Measurements from ENCODE around the gene UPK1A. TPM values are rescaled to one million over a fixed set of nuclear protein-coding genes. Genes with fewer than 3 reads are reported as not detected.
"Not testable (repeated sequence)": the region's sequence is repeated elsewhere in the genome, so short reads cannot be mapped to it uniquely, and the experiment has no call there.

Gene UPK1A
- total RNA-seq, 1 donor: not detected

DNA sequence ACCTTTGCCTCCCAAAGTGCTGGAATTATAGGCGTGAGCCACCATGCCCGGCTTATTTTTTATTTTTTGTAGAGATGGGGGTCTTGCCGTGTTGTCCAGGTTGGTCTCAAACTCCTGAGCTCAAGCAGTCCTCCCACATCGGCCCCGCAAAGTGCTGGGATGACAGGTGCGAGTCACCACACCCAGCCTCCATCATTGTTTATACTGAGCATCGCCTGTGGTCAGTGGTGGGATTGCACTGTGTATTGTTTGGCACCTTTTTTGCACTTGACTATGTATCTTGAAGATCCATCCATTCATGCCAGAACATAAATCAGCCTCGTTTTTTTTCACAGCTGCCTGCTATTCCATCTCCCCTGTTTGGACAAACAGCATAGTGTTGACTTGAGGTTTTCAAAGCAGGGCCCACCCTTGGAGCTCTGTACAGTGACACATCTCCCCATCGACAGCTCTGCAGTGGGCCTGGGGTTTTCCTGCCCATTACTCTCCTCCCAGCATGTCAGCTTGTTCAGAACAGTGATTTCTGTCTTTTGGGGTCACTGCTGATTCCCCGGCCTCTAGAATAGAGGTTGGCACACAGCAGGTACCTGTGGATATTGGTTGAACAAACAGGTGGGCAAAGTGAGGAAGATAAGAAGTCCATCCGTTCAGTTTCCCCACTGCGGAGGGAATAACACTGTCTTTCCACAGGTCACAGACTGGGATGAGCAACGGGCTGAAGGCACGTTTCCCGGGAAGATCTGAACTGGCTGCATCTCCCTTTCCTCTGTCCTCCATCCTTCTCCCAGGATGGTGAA, 8.2 kb upstream of the UPK1A start:
- Histone ChIP-seq H3K9me3 (ENCODE audit: low read depth, low read length) (no peaks in the 10 kb centered on the region), H3K4me3 (ENCODE audit: low read length) (no peak overlapping the region), H3K4me1 (ENCODE audit: insufficient read depth, low read length) (no peaks in the 10 kb centered on the region), H3K27me3 (ENCODE audit: insufficient read depth, low read length) (no peaks in the 10 kb centered on the region)

DNA sequence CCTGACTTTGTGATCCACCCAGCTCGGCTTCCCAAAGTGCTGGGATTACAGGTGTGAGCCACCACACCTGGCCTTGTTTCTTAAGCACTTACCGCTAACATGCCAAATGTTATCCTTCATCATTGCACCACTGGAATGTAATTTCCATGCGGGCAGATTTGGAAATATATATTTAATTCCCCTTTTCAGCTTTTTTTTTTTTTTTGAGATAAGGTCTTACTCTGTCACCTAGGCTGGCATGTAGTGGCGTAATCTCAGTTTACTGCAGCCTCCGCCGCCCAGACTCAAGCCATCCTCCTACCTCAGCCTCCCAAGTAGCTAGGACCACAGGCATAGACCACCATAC, 4.3 kb upstream of the UPK1A start:
- Histone ChIP-seq H3K27me3 (ENCODE audit: insufficient read depth, low read length) (no peaks in the 10 kb centered on the region), H3K4me3 (ENCODE audit: low read length) (no peak overlapping the region), H3K9me3 (ENCODE audit: low read depth, low read length) (no peaks in the 10 kb centered on the region), H3K4me1 (ENCODE audit: insufficient read depth, low read length) (no peaks in the 10 kb centered on the region)

DNA sequence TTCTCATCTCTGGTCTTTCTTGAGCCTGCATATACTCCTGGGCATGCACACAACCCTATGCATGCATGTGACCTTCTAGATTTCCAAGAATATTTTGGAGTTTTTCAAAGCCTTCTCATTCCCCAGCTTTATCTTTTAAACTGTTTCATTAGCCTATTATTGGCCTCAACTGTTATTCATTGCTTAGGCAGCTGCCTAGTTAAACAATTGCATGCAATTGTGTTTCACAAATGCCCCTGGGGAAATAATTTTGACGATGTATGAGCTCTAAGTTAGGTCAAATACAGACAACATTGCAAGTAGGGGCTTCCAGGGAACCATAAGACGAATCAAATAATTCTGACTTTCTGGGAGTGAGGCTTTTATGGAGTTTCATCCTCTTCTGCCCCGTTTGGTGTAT, 2.3 kb upstream of the UPK1A start:
- no peak overlapping the region for H3K4me3 ChIP-seq (ENCODE audit: low read length)
- H3K9me3 ChIP-seq (ENCODE audit: low read depth, low read length): no peaks in the 10 kb centered on the region
- H3K27me3 ChIP-seq (ENCODE audit: insufficient read depth, low read length): no peaks in the 10 kb centered on the region
- H3K4me1 ChIP-seq (ENCODE audit: insufficient read depth, low read length): no peaks in the 10 kb centered on the region

DNA sequence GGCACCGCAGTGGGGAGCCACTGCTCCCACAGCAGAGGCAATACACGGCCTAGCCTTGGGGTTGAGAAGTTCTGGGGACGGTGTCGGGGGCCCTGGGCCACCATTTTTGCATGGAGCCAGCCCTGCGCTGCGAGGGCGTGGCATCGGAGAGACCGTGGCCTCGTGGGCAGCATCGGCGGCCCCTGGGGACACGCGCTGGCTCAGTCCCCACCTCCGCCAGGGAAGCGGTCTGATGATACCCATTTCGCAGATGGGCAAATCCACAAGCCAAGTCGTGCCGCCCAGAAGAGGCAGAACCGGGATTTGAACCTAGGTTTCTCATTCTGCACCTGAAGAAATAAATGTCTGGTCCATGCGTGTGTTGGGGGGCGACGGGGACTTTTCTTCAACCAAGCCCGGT, 1.2 kb upstream of the UPK1A start:
- H3K4me3 ChIP-seq (ENCODE audit: low read length): no peak overlapping the region
- H3K9me3 ChIP-seq (ENCODE audit: low read depth, low read length): no peaks in the 10 kb centered on the region
- H3K27me3 ChIP-seq (ENCODE audit: insufficient read depth, low read length): no peaks in the 10 kb centered on the region
- H3K4me1 ChIP-seq (ENCODE audit: insufficient read depth, low read length): no peaks in the 10 kb centered on the region

DNA sequence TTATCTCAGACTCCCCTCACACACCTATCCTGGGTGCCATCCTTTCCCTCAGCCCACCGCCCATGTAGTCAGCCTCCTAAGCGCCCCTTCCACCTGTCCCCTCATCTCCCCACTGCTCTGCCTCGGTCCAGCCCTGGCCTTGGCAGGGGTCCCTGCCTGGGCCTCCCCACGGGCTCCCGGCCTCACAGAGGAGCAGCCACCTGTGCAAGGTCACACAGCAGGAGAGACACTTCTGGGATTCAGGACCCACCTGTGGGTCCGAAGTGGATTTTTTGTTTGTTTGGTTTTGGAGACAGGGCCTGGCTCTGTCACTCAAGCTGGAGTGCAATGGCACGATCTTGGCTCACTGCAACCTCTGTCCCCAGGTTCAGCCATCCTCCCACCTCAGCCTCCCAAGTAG, 713 bp upstream of the UPK1A start:
- Histone ChIP-seq H3K9me3 (ENCODE audit: low read depth, low read length) (no peaks in the 10 kb centered on the region), H3K4me3 (ENCODE audit: low read length) (no peak overlapping the region), H3K27me3 (ENCODE audit: insufficient read depth, low read length) (no peaks in the 10 kb centered on the region), H3K4me1 (ENCODE audit: insufficient read depth, low read length) (no peaks in the 10 kb centered on the region)

DNA sequence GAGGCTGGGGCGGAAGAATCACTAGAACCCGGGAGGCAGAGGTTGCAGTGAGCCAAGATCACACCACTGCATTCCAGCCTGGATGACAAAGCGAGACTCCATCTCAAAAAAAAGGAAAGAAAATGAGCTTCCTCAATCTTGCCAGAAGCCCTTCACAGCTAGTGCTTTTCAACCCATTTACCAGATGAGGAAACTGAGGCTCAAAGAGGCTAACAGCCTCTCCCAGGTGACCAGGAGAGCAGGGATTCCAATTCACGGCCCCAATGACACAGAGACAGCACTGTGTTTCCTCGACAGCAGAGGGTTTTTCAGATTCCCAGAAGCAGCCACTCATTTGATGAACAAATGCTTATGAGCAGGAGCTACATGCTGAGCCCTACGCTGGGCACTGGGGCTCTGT, 3.2 kb downstream of the UPK1A start:
- H3K4me1 ChIP-seq (ENCODE audit: insufficient read depth, low read length): peaks cover 7% of the 10 kb centered on the region
- peaks cover 14% of the 10 kb centered on the region for H3K27me3 ChIP-seq (ENCODE audit: insufficient read depth, low read length)
- H3K4me3 ChIP-seq (ENCODE audit: low read length): no peak overlapping the region
- no peaks in the 10 kb centered on the region for H3K9me3 ChIP-seq (ENCODE audit: low read depth, low read length)

DNA sequence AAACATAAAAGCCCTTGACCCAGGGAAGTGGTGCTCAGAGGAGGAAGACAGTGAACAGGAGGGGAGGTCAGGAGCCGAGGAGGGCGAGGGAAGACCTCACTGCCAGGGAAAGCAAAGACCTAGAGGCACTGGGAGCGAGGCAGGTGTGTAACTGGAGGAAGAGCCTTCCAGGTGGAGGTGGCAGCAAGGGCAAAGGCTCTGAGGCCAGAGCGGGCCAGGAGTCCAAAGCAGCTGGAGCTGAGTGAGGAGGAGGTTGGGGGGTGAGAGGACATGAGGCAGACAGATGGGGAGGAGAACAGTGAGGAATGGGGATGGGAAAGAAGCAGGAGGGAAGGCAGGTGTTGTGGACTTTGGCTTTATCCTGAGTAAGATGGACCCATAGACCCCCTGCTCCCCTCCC, 3.7 kb downstream of the UPK1A start:
- H3K4me1 ChIP-seq (ENCODE audit: insufficient read depth, low read length): peaks cover 7% of the 10 kb centered on the region
- H3K27me3 ChIP-seq (ENCODE audit: insufficient read depth, low read length): peaks cover 14% of the 10 kb centered on the region
- no peaks in the 10 kb centered on the region for H3K9me3 ChIP-seq (ENCODE audit: low read depth, low read length)
- no peak overlapping the region for H3K4me3 ChIP-seq (ENCODE audit: low read length)

DNA sequence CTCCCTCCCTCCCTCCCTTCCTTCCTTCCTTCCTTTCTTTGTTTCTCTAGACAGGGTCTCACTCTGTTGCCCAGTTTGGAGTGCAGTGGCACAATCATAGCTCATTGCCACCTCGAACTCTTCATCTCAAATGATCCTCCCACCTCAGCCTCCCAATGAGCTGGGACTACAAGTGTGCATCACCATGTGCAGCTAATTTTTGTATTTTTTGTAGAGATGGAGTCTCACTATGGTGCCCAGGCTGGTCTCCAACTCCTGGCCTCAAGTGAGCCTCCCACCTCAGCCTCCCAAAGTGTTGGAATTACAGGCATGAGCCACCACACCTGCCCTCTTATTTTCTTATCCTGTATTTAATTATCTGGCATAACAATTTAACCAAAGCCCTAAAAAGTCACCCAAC, 4.4 kb downstream of the UPK1A start:
- Histone ChIP-seq H3K27me3 (ENCODE audit: insufficient read depth, low read length) (peaks cover 14% of the 10 kb centered on the region), H3K9me3 (ENCODE audit: low read depth, low read length) (no peaks in the 10 kb centered on the region)

DNA sequence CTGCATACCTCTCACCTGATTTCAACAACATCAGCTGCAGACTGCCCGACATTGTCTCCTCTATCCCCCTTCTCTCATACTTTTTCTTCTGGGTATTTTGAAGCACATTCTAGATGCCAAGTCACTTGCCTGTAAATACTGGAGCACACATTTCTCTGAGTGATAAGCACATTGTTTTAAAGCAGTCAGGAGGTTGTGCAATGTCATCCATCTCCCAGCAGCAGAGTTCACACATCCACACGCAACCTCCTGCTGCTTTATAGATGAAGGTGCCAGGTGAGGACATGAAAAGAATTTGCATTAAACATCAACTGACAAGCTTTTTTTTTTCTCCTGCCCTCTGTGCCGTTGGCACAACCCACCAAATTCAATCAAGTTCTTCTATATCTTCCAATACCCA, 5.5 kb downstream of the UPK1A start:
- peaks cover 14% of the 10 kb centered on the region for H3K27me3 ChIP-seq (ENCODE audit: insufficient read depth, low read length)
- peaks cover 7% of the 10 kb centered on the region for H3K4me1 ChIP-seq (ENCODE audit: insufficient read depth, low read length)
- H3K4me3 ChIP-seq (ENCODE audit: low read length): no peak overlapping the region
- H3K9me3 ChIP-seq (ENCODE audit: low read depth, low read length): no peaks in the 10 kb centered on the region

More for the DNA sequence above, 4.4 kb downstream of the UPK1A start:
- H3K4me1 ChIP-seq (ENCODE audit: insufficient read depth, low read length): peaks cover 7% of the 10 kb centered on the region
- no peak overlapping the region for H3K4me3 ChIP-seq (ENCODE audit: low read length)

DNA sequence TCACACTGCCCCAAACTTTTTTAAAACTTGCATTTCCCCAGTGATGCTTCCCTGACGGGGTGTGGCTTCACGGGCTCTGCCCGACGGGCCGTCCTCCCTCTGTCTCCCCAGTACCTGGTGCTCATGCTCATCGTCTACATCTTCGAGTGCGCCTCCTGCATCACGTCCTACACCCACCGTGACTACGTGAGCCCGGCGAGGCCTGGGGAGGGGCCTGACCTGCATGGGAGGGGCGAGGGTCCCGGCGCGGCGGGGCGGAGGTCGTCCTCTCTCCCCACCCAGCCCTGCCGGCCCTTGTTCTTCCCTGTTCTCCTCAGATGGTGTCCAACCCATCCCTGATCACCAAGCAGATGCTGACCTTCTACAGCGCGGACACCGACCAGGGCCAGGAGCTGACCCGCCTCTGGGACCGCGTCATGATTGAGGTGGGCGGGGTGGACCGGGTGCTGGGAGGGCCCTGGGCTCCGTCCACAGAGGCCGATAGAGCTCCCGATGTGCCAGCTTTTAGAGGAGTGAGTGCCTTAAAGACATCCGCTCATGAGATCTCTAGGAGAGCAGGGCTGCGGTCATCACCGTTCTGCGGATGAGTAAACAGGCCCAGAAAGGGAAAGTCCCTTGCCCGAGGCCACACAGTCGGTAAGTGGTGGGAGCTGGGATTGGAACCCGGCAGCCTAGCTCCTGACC, 6.9 kb downstream of the UPK1A start:
- H3K9me3 ChIP-seq (ENCODE audit: low read depth, low read length): no peaks in the 10 kb centered on the region
- H3K27me3 ChIP-seq (ENCODE audit: insufficient read depth, low read length): peaks cover 14% of the 10 kb centered on the region
- peaks cover 7% of the 10 kb centered on the region for H3K4me1 ChIP-seq (ENCODE audit: insufficient read depth, low read length)
- H3K4me3 ChIP-seq (ENCODE audit: low read length): peak overlapping the region; percentile 13

DNA sequence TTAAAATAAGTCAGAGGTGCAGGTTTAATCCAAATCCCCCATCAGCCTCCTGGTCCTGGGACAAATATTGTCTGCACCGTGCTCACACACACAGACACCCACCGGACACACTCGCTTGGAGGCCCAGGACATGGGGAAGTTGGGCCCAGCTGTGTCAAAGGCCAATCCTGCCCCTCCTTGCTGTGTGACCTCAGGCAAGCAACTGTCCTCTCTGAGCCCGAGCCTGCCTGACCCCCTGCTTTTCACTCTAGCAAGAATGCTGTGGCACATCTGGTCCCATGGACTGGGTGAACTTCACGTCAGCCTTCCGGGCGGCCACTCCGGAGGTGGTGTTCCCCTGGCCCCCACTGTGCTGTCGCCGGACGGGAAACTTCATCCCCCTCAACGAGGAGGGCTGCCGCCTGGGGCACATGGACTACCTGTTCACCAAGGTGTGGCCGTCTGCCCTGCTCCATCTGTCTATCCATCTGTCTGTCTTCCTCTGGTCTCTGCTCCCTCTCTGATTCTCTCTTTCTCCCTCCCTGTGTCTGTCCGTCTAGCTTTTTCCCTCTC, 9.3 kb downstream of the UPK1A start:
- Histone ChIP-seq H3K4me1 (ENCODE audit: insufficient read depth, low read length) (peaks cover 7% of the 10 kb centered on the region), H3K9me3 (ENCODE audit: low read depth, low read length) (no peaks in the 10 kb centered on the region), H3K4me3 (ENCODE audit: low read length) (no peak overlapping the region), H3K27me3 (ENCODE audit: insufficient read depth, low read length) (peaks cover 14% of the 10 kb centered on the region)

DNA sequence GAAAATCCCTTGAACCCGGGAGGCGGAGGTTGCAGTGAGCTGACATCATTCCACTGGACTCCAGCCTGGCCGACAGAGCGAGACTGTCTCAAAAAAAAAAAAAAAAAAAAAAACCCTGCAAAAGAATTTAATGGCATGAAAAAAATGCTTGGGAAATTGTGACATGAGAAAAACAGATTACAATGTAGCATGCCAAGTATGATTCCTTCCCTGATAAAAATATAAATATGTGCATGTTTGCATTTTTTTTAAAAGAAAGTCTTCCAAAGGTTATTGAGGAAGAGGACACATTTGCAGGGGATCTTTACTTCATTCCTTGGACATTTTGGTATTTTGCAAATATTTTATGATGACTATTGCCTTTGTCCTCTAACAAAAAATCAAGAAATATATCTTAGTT, 23.5 kb downstream of the UPK1A start:
- Histone ChIP-seq H3K4me1 (ENCODE audit: insufficient read depth, low read length) (no peaks in the 10 kb centered on the region), H3K9me3 (ENCODE audit: low read depth, low read length) (no peaks in the 10 kb centered on the region), H3K27me3 (ENCODE audit: insufficient read depth, low read length) (no peaks in the 10 kb centered on the region), H3K4me3 (ENCODE audit: low read length) (no peak overlapping the region)

DNA sequence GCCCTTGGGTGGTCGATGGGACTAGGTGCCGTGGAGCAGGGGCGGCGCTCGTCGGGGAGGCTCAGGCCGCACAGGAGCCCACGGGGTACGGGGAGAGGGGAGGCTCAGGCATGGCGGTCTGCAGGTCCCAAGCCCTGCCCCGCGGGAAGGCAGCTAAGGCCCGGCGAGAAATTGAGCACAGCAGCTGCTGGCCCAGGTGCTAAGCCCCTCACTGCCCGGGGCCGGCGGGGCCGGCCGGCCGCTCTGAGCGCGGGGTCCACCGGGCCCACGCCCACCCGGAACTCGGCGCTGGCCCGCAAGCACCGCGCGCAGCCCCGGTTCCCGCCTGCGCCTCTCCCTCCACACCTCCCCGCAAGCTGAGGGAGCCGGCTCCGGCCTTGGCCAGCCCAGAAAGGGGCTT, 24.8 kb downstream of the UPK1A start:
- not testable (repeated sequence) for H3K4me3 ChIP-seq (ENCODE audit: low read length); H3K9me3 ChIP-seq (ENCODE audit: low read depth, low read length); H3K4me1 ChIP-seq (ENCODE audit: insufficient read depth, low read length); H3K27me3 ChIP-seq (ENCODE audit: insufficient read depth, low read length)

DNA sequence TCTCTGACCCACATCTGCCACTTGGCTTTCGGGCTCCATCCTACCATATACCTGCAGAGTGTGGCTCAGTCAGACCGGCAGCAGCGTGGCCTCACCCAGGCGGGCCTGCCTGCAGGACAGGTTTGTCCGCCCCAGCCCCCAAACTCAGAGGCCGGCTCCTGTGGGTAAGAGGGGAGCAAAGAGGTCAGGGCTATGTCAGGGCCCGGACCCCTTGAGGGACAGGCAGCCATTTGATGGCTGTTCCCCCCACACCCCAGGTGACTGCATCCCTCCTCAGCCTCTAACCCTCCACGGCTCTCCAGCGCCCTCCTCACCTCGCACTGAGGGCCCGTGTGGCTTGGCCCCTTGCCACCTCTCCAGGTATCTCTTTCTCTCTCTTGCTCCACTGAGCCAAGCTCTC, 25.7 kb downstream of the UPK1A start:
- Histone ChIP-seq H3K4me3 (ENCODE audit: low read length) (no peak overlapping the region), H3K4me1 (ENCODE audit: insufficient read depth, low read length) (no peaks in the 10 kb centered on the region), H3K9me3 (ENCODE audit: low read depth, low read length) (no peaks in the 10 kb centered on the region), H3K27me3 (ENCODE audit: insufficient read depth, low read length) (no peaks in the 10 kb centered on the region)

DNA sequence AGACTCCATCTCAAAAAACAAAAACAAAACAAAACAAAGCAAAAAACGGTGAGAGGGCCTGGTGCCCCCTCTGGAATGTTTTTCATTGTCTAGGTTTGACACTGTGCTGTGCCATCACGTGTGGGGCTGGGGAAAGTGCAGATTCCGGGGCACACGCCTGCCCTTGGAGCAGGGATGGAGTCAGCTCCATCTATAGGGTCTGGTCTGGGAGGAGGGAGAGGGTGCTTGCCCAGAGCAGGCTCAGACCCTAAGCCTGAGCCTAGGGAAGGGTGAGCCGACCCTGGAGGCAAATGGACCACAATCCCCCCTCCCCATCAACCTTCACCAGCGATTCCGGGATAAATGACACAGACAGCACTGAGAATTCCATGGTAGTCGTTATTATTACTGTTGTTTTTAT, 27.1 kb downstream of the UPK1A start:
- no peaks in the 10 kb centered on the region for H3K9me3 ChIP-seq (ENCODE audit: low read depth, low read length)
- no peaks in the 10 kb centered on the region for H3K27me3 ChIP-seq (ENCODE audit: insufficient read depth, low read length)
- no peak overlapping the region for H3K4me3 ChIP-seq (ENCODE audit: low read length)
- H3K4me1 ChIP-seq (ENCODE audit: insufficient read depth, low read length): no peaks in the 10 kb centered on the region

Measured in mononuclear cell (primary cell).